Natural killer cell (primary cell): ENCODE data around the gene SMCHD1. TPM values are rescaled to one million over a fixed set of nuclear protein-coding genes. Genes with fewer than 3 reads are reported as not detected.
A peak's percentile ranks its signal among the peaks of the same experiment; 100 is the strongest.
"Not testable (repeated sequence)": the region's sequence is repeated elsewhere in the genome, so short reads cannot be mapped to it uniquely, and the experiment has no call there.

Source experiments
- ATAC-seq, 3 donors: fragments of 150-1000 bp in 2 of 3; fragments of 200-7000 bp in 1 of 3; cut with Tn5 transposase; 1 replicate in 1 of 3; 2 replicates in 2 of 3; pipeline ENCODE4 v1.10.0; 2021; ENCODE audit warnings: mild to moderate bottlenecking in 2 of 3, moderate library complexity in 2 of 3
- DNase-seq, 2 donors: peaks; one replicate each; pipeline versions ENCODE4 v3.0.0 to v3.0.0-alpha.2; 2013 to 2021; ENCODE audit warnings: mixed read lengths in 1 of 2
- H3K27ac ChIP-seq: one replicate; pipeline ENCODE4 v1.5.1; 2013; ENCODE audit warnings: mild to moderate bottlenecking, low read length
- H3K27me3 ChIP-seq: one replicate; pipeline ENCODE4 v1.6.1; 2013; ENCODE audit warnings: low read length; ENCODE audit not compliant: control insufficient read depth, insufficient read depth
- H3K36me3 ChIP-seq: one replicate; pipeline ENCODE4 v1.6.1; 2013; ENCODE audit warnings: low read length; ENCODE audit not compliant: control insufficient read depth, insufficient read depth
- H3K4me1 ChIP-seq: one replicate; pipeline ENCODE4 v1.6.1; 2013; ENCODE audit warnings: low read length; ENCODE audit not compliant: control insufficient read depth, insufficient read depth
- H3K4me3 ChIP-seq: one replicate; pipeline ENCODE4 v1.5.1; 2013; ENCODE audit warnings: low read length
- H3K9me3 ChIP-seq: one replicate; pipeline ENCODE4 v1.6.1; 2013; ENCODE audit warnings: low read length; ENCODE audit not compliant: control insufficient read depth, insufficient read depth
- H3K27ac Mint-ChIP-seq, 2 donors: one replicate each; pipeline ENCODE4 v1.8.0; 2022; ENCODE audit warnings: mild to moderate bottlenecking in 2 of 2, mixed read lengths in 2 of 2, moderate library complexity in 1 of 2
- H3K27me3 Mint-ChIP-seq, 2 donors: one replicate each; pipeline ENCODE4 v1.8.0; 2022; ENCODE audit warnings: low read depth in 2 of 2, mixed read lengths in 2 of 2
- H3K36me3 Mint-ChIP-seq: one replicate; pipeline ENCODE4 v1.8.0; 2022; ENCODE audit warnings: mixed read lengths
- H3K4me1 Mint-ChIP-seq, 2 donors: one replicate each; pipeline ENCODE4 v1.8.0; 2022; ENCODE audit warnings: mixed read lengths in 2 of 2
- H3K4me3 Mint-ChIP-seq: one replicate; pipeline ENCODE4 v1.8.0; 2022; ENCODE audit warnings: mild to moderate bottlenecking, moderate library complexity, mixed read lengths
- H3K9me3 Mint-ChIP-seq, 2 donors: one replicate each; pipeline ENCODE4 v1.8.0; 2022; ENCODE audit warnings: mixed read lengths in 2 of 2
- CTCF ChIP-seq: fragments of 200-600 bp; IDR thresholded peaks from one replicate; pipeline ENCODE4 v1.8.0; 2022; ENCODE audit warnings: antibody characterized with exemption
- WGBS: methylation state at CpG from one replicate; pipeline ENCODE4 v1.1.7; 2013; ENCODE audit warnings: missing lambda C conversion rate; ENCODE audit not compliant: insufficient coverage; 5-methylcytosine and 5-hydroxymethylcytosine counted together
- intact Hi-C: fragments of 100-400 bp; cut with micrococcal nuclease; formaldehyde crosslinking; loops from one replicate; pipeline ENCODE4 v1.14.2; 2022
- total RNA-seq, 4 donors: library from RNA; stranded (reverse); fragments of 120-200 nt in 1 of 4; gene quantifications; one replicate each; pipeline versions ENCODE4 v1.2.3 to v1.2.4, GENCODE V29; 2013 to 2022

SMCHD1 gene
- total RNA-seq, 3 donors from 2014 or later (not counting 1 experiment from before 2014, with no cell fraction given) = 200 to 240 (median 203) TPM

- H3K36me3 Mint-ChIP-seq = peaks cover 39% of the 10 kb centered on the region
- H3K27ac Mint-ChIP-seq = peak overlapping the region; percentile 4 to 51
- no peaks in the 10 kb centered on the region for H3K27me3 Mint-ChIP-seq
- Histone ChIP-seq H3K36me3 (peaks cover 89% of the 10 kb centered on the region), H3K9me3 (no peaks in the 10 kb centered on the region), H3K4me1 (no peaks in the 10 kb centered on the region), H3K4me3 (no peak overlapping the region), H3K27me3 (no peaks in the 10 kb centered on the region), H3K27ac (no peak overlapping the region)
- no peak for ATAC-seq
- DNase-seq = no peak
- TF ChIP-seq CTCF = no peak
- WGBS = no CpG with 5 or more reads among the region's 1 CpG
- H3K4me1 Mint-ChIP-seq = peaks cover 10 to 28% of the 10 kb centered on the region in 2 donors
- no peak overlapping the region for H3K4me3 Mint-ChIP-seq
- intact Hi-C loops = no loop called here
- no peaks in the 10 kb centered on the region for H3K9me3 Mint-ChIP-seq
Measured at GRCh38 chr18:2723207-2723606, 67.7 kb downstream of the SMCHD1 start.

GRCh38 chr18:2729757-2730156 is 74.2 kb downstream of the SMCHD1 start:
- H3K4me1 Mint-ChIP-seq = peaks cover 0 to 6% of the 10 kb centered on the region in 2 donors
- H3K4me1 ChIP-seq = no peaks in the 10 kb centered on the region
- ATAC-seq (no peak), DNase-seq (no peak)
- peaks cover 26% of the 10 kb centered on the region for H3K36me3 Mint-ChIP-seq
- H3K27me3 ChIP-seq = no peaks in the 10 kb centered on the region
- no peak overlapping the region for H3K4me3 ChIP-seq
- H3K9me3 ChIP-seq = no peaks in the 10 kb centered on the region
- no peaks in the 10 kb centered on the region for H3K27me3 Mint-ChIP-seq
- no peak overlapping the region for H3K4me3 Mint-ChIP-seq
- TF ChIP-seq CTCF = no peak
- no CpG with 5 or more reads among the region's 1 CpG for WGBS
- no peaks in the 10 kb centered on the region for H3K9me3 Mint-ChIP-seq
- no peak overlapping the region for H3K27ac Mint-ChIP-seq
- H3K36me3 ChIP-seq = peaks cover 93% of the 10 kb centered on the region
- intact Hi-C loops = no loop called here
- H3K27ac ChIP-seq = no peak overlapping the region

GRCh38 chr18:2736823-2737222 is 81.3 kb downstream of the SMCHD1 start:
- peaks cover 9 to 11% of the 10 kb centered on the region in 2 donors for H3K4me1 Mint-ChIP-seq
- H3K4me1 ChIP-seq = no peaks in the 10 kb centered on the region
- no peak overlapping the region for H3K27ac ChIP-seq
- no peak overlapping the region for H3K4me3 Mint-ChIP-seq
- peak overlapping the region in 1 of 2 donors; percentile 76 for H3K27ac Mint-ChIP-seq
- H3K36me3 Mint-ChIP-seq = peaks cover 30% of the 10 kb centered on the region
- intact Hi-C loops = no loop called here
- no peak for TF ChIP-seq CTCF
- no peak for DNase-seq
- no peak for ATAC-seq
- peaks cover 78% of the 10 kb centered on the region for H3K36me3 ChIP-seq
- no peaks in the 10 kb centered on the region for H3K27me3 ChIP-seq
- H3K27me3 Mint-ChIP-seq = no peaks in the 10 kb centered on the region
- H3K4me3 ChIP-seq = no peak overlapping the region
- H3K9me3 Mint-ChIP-seq = no peaks in the 10 kb centered on the region
- WGBS = no CpG with 5 or more reads among the region's 3 CpGs
- no peaks in the 10 kb centered on the region for H3K9me3 ChIP-seq

- ATAC-seq, H3K27me3 ChIP-seq, DNase-seq, H3K9me3 ChIP-seq, H3K4me1 ChIP-seq, H3K4me3 Mint-ChIP-seq, H3K27ac Mint-ChIP-seq, H3K27ac ChIP-seq, H3K27me3 Mint-ChIP-seq, intact Hi-C loops, H3K9me3 Mint-ChIP-seq, H3K4me3 ChIP-seq: not testable (repeated sequence)
- WGBS = 89% methylated on average over 2 of the region's 3 CpGs
- Mint-ChIP-seq H3K36me3 (peaks cover 23% of the 10 kb centered on the region), H3K4me1 (peaks cover 9 to 13% of the 10 kb centered on the region in 2 donors)
- peaks cover 79% of the 10 kb centered on the region for H3K36me3 ChIP-seq
Measured at GRCh38 chr18:2740082-2740481, 84.6 kb downstream of the SMCHD1 start.
